H9 (cell line): ENCODE data around the gene NEB. TPM values are rescaled to one million over a fixed set of nuclear protein-coding genes. Genes with fewer than 3 reads are reported as not detected.

Experiments used
- DNase-seq: peaks from one replicate; pipeline ENCODE4 v3.0.0-alpha.2; 2017
- H2AFZ ChIP-seq: one replicate; pipeline ENCODE4 v1.6.1; 2013; ENCODE audit warnings: mild to moderate bottlenecking, low read length, control low read depth, moderate library complexity
- H2AK5ac ChIP-seq: 2 replicates; pipeline ENCODE4 v1.6.1; 2013; ENCODE audit warnings: low read length, control low read depth, mixed read lengths; ENCODE audit not compliant: insufficient read length
- H2BK120ac ChIP-seq: one replicate; pipeline ENCODE4 v1.6.1; 2013; ENCODE audit warnings: low read depth, mild to moderate bottlenecking, low read length, control low read depth, inconsistent platforms; ENCODE audit not compliant: poor library complexity, severe bottlenecking
- H2BK12ac ChIP-seq: 2 replicates; pipeline ENCODE4 v1.6.1; 2013; ENCODE audit warnings: low read length, control low read depth, mixed read lengths, low read depth; ENCODE audit not compliant: insufficient read length
- H2BK15ac ChIP-seq: 2 replicates; pipeline ENCODE4 v1.6.1; 2013; ENCODE audit warnings: low read depth, low read length, control low read depth
- H2BK20ac ChIP-seq: one replicate; pipeline ENCODE4 v1.6.1; 2013; ENCODE audit warnings: low read depth, mild to moderate bottlenecking, low read length, control low read depth, inconsistent platforms; ENCODE audit not compliant: poor library complexity, severe bottlenecking
- H2BK5ac ChIP-seq: 2 replicates; pipeline ENCODE4 v1.6.1; 2013; ENCODE audit warnings: low read length, control low read depth, mixed read lengths; ENCODE audit not compliant: insufficient read length
- H3K14ac ChIP-seq: 2 replicates; pipeline ENCODE4 v1.6.1; 2013; ENCODE audit warnings: low read length, control low read depth; ENCODE audit not compliant: insufficient read depth
- H3K18ac ChIP-seq: 2 replicates; pipeline ENCODE4 v1.6.1; 2013; ENCODE audit warnings: low read depth, mild to moderate bottlenecking, mixed read lengths, low read length, control low read depth; ENCODE audit not compliant: insufficient read length
- H3K23ac ChIP-seq: 2 replicates; pipeline ENCODE4 v1.6.1; 2013; ENCODE audit warnings: low read length, control low read depth, mixed read lengths, low read depth; ENCODE audit not compliant: insufficient read length
- H3K23me2 ChIP-seq: 2 replicates; pipeline ENCODE4 v1.6.1; 2013; ENCODE audit warnings: low read depth, mild to moderate bottlenecking, mixed read lengths, low read length, control low read depth; ENCODE audit not compliant: insufficient read length, poor library complexity, severe bottlenecking
- H3K27ac ChIP-seq: 2 replicates; pipeline ENCODE4 v1.5.1; 2013; ENCODE audit warnings: low read length, control low read depth, mixed read lengths, low read depth; ENCODE audit not compliant: insufficient read length
- H3K27me3 ChIP-seq: 2 replicates; pipeline ENCODE4 v1.6.1; 2013; ENCODE audit warnings: low read length, control low read depth, inconsistent platforms; ENCODE audit not compliant: insufficient read depth
- H3K4ac ChIP-seq: 2 replicates; pipeline ENCODE4 v1.6.1; 2013; ENCODE audit warnings: low read depth, mild to moderate bottlenecking, control low read depth, inconsistent platforms, low read length, moderate library complexity
- H3K4me1 ChIP-seq: 2 replicates; pipeline ENCODE4 v1.6.1; 2013; ENCODE audit warnings: low read length, control low read depth, inconsistent platforms; ENCODE audit not compliant: insufficient read depth
- H3K4me2 ChIP-seq: 2 replicates; pipeline ENCODE4 v1.6.1; 2013; ENCODE audit warnings: low read length, control low read depth, mixed read lengths; ENCODE audit not compliant: insufficient read length, insufficient read depth
- H3K56ac ChIP-seq: 2 replicates; pipeline ENCODE4 v1.6.1; 2013; ENCODE audit warnings: low read depth, mild to moderate bottlenecking, mixed read lengths, low read length, control low read depth; ENCODE audit not compliant: insufficient read length
- H3K79me1 ChIP-seq: 2 replicates; pipeline ENCODE4 v1.6.1; 2013; ENCODE audit warnings: low read depth, mild to moderate bottlenecking, moderate library complexity, low read length, control low read depth, inconsistent platforms; ENCODE audit not compliant: insufficient read depth, poor library complexity, severe bottlenecking
- H3K79me2 ChIP-seq: 2 replicates; pipeline ENCODE4 v1.6.1; 2013; ENCODE audit warnings: low read length, control low read depth, inconsistent platforms; ENCODE audit not compliant: insufficient read depth
- H3K9ac ChIP-seq: 2 replicates; pipeline ENCODE4 v1.6.1; 2013; ENCODE audit warnings: low read length, control low read depth, mixed read lengths; ENCODE audit not compliant: insufficient read length; ENCODE audit errors: extremely low read depth
- H3K9me3 ChIP-seq: one replicate; pipeline ENCODE4 v1.6.1; 2013; ENCODE audit warnings: low read depth, low read length, inconsistent platforms; ENCODE audit not compliant: control insufficient read depth
- H3T11ph ChIP-seq: one replicate; pipeline ENCODE4 v1.6.1; 2013; ENCODE audit warnings: mild to moderate bottlenecking, low read length, control low read depth, inconsistent platforms
- H4K20me1 ChIP-seq: one replicate; pipeline ENCODE4 v1.6.1; 2013; ENCODE audit not compliant: control insufficient read depth, insufficient read length, insufficient read depth
- H4K5ac ChIP-seq: 2 replicates; pipeline ENCODE4 v1.6.1; 2013; ENCODE audit warnings: low read depth, mild to moderate bottlenecking, mixed read lengths, low read length, control low read depth; ENCODE audit not compliant: insufficient read length
- H4K8ac ChIP-seq: replicated peaks from 2 replicates; pipeline ENCODE4 v1.6.1; 2013; ENCODE audit warnings: low read length, control low read depth, mixed read lengths, low read depth; ENCODE audit not compliant: insufficient read length
- H4K91ac ChIP-seq: 2 replicates; pipeline ENCODE4 v1.6.1; 2013; ENCODE audit warnings: low read depth, mild to moderate bottlenecking, moderate library complexity, mixed read lengths, low read length, control low read depth; ENCODE audit not compliant: insufficient read length
- H3K27ac Mint-ChIP-seq, 3 experiments: 2 replicates in 2 of 3; 3 replicates in 1 of 3; pipeline ENCODE4 v1.8.0; 2020 to 2021; ENCODE audit warnings: mixed read lengths in 3 of 3, mild to moderate bottlenecking in 1 of 3, moderate library complexity in 1 of 3
- H3K27me3 Mint-ChIP-seq: 2 replicates; pipeline ENCODE4 v1.8.0; 2021; ENCODE audit warnings: low read depth, mild to moderate bottlenecking, moderate library complexity, mixed read lengths
- H3K36me3 Mint-ChIP-seq, 3 experiments: 2 replicates in 2 of 3; 3 replicates in 1 of 3; pipeline ENCODE4 v1.8.0; 2020 to 2021; ENCODE audit warnings: low read depth in 3 of 3, mixed read lengths in 3 of 3; ENCODE audit not compliant: insufficient read depth in 1 of 3
- H3K4me1 Mint-ChIP-seq, 2 experiments: 2 replicates each; pipeline ENCODE4 v1.8.0; 2020; ENCODE audit warnings: mixed read lengths in 2 of 2
- H3K4me3 Mint-ChIP-seq, 2 experiments: 2 replicates in 1 of 2; 3 replicates in 1 of 2; pipeline ENCODE4 v1.8.0; 2020 to 2021; ENCODE audit warnings: mild to moderate bottlenecking in 2 of 2, mixed read lengths in 2 of 2, moderate library complexity in 1 of 2
- H3K9me3 Mint-ChIP-seq, 2 experiments: 2 replicates in 1 of 2; 3 replicates in 1 of 2; pipeline ENCODE4 v1.8.0; 2020; ENCODE audit warnings: mild to moderate bottlenecking in 2 of 2, mixed read lengths in 2 of 2, moderate library complexity in 1 of 2
- WGBS: extraction: QIAGEN DNeasy Blood & Tissue Kit; methylation state at CpG from one replicate; pipeline ENCODE4 v1.1.7; 2013; ENCODE audit warnings: missing lambda C conversion rate, low lambda C conversion rate, mixed read lengths; ENCODE audit not compliant: insufficient read length; ENCODE audit errors: extremely low coverage; 5-methylcytosine and 5-hydroxymethylcytosine counted together
- total RNA-seq: library from RNA; stranded (reverse); gene quantifications from 2 replicates; pipeline ENCODE4 v1.2.1, GENCODE V29; 2021
- TF ChIP-seq, protein P1 (sequence below): fragments of 200-600 bp; sonication (generic); conservative IDR thresholded peaks from 3 replicates; pipeline ENCODE4 v1.8.0; 2021; ENCODE audit warnings: antibody characterized with exemption, mild to moderate bottlenecking

Gene NEB
- total RNA-seq, 1 experiment from 2014 or later = 0.98 TPM

DNA sequence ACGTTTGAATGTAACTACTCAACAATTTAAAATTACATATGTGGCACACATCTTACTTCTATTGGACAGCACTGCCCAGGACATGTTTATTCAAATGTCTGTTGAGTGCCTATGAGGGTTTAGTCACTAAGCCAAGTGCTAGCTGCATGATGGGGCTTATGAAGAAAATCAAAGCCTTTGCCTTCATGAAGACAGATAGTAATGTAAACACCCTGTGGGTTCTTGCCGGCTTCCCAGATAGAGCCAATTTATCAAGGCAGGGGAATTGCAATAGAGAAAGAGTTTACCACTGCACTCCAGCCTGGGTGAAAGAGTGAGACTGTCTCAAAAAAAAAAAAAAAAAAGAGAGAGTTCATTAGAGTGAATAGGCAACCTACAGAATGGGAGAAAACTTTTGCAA is 43.7 kb upstream of the NEB start:
- Mint-ChIP-seq H3K36me3 (peaks cover 22 to 43% (median 25%) of the 10 kb centered on the region in 3 experiments; a peak in 6 of 7 replicates), H3K4me3 (no peak overlapping the region), H3K27me3 (no peaks in the 10 kb centered on the region), H3K27ac (no peak overlapping the region), H3K4me1 (peaks cover 3 to 8% of the 10 kb centered on the region in 2 experiments; a peak in 2 of 4 replicates), H3K9me3 (0 out of 5 replicates have a peak, but pooled peaks cover 0 to 2% of the 10 kb centered on the region in 2 experiments)
- no peaks in the 10 kb centered on the region for H3K23me2 ChIP-seq
- no peak overlapping the region for H2BK15ac ChIP-seq
- no peak overlapping the region for H2BK5ac ChIP-seq
- H2AFZ ChIP-seq = no peak overlapping the region
- H2BK12ac ChIP-seq = no peak overlapping the region
- H4K8ac ChIP-seq = no peak overlapping the region
- no peak overlapping the region for H2BK120ac ChIP-seq
- no peak overlapping the region for H3K4ac ChIP-seq
- no peaks in the 10 kb centered on the region for H3K79me1 ChIP-seq
- H3K23ac ChIP-seq = no peak overlapping the region
- no peak overlapping the region for H3K18ac ChIP-seq
- no peak overlapping the region for H3K4me2 ChIP-seq
- H2AK5ac ChIP-seq = no peak overlapping the region
- no peak for DNase-seq
- H4K5ac ChIP-seq = no peak overlapping the region
- H3K14ac ChIP-seq = no peak overlapping the region
- no peak overlapping the region for H3K9ac ChIP-seq
- no peak overlapping the region for H2BK20ac ChIP-seq
- H3K4me1 ChIP-seq = no peaks in the 10 kb centered on the region
- TF ChIP-seq, protein P1, sequence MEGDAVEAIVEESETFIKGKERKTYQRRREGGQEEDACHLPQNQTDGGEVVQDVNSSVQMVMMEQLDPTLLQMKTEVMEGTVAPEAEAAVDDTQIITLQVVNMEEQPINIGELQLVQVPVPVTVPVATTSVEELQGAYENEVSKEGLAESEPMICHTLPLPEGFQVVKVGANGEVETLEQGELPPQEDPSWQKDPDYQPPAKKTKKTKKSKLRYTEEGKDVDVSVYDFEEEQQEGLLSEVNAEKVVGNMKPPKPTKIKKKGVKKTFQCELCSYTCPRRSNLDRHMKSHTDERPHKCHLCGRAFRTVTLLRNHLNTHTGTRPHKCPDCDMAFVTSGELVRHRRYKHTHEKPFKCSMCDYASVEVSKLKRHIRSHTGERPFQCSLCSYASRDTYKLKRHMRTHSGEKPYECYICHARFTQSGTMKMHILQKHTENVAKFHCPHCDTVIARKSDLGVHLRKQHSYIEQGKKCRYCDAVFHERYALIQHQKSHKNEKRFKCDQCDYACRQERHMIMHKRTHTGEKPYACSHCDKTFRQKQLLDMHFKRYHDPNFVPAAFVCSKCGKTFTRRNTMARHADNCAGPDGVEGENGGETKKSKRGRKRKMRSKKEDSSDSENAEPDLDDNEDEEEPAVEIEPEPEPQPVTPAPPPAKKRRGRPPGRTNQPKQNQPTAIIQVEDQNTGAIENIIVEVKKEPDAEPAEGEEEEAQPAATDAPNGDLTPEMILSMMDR = no peak
- H3K79me2 ChIP-seq = no peaks in the 10 kb centered on the region
- WGBS = no CpG with 5 or more reads among the region's 2 CpGs
- H3K56ac ChIP-seq = no peak overlapping the region
- no peak overlapping the region for H3T11ph ChIP-seq
- no peaks in the 10 kb centered on the region for H4K20me1 ChIP-seq
- no peak overlapping the region for H4K91ac ChIP-seq
- no peaks in the 10 kb centered on the region for H3K27me3 ChIP-seq
- H3K9me3 ChIP-seq = no peaks in the 10 kb centered on the region
- H3K27ac ChIP-seq = no peak overlapping the region
